ENCODE data around the gene PLA2G1B.

DNA sequence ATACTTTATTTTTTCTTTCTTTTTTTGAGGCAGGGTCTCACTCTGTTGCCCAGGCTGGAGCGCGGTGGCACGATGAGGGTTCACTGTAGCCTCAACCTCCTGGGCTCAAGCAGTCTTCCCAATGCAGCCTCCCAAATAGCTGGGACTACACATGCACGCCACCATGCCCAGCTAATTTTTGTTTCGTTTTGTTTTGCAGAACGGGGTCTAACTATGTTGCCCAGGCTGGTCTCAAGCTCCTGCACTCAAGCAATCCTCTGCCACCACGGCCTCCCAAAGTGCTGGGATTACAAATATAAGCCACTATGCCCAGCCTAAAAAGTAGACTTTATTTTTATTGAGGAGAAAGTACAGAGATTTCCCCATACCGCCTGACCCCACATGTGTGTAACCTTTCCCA lies 46.1 kb upstream of the PLA2G1B start:
- TF ChIP-seq, protein P1, sequence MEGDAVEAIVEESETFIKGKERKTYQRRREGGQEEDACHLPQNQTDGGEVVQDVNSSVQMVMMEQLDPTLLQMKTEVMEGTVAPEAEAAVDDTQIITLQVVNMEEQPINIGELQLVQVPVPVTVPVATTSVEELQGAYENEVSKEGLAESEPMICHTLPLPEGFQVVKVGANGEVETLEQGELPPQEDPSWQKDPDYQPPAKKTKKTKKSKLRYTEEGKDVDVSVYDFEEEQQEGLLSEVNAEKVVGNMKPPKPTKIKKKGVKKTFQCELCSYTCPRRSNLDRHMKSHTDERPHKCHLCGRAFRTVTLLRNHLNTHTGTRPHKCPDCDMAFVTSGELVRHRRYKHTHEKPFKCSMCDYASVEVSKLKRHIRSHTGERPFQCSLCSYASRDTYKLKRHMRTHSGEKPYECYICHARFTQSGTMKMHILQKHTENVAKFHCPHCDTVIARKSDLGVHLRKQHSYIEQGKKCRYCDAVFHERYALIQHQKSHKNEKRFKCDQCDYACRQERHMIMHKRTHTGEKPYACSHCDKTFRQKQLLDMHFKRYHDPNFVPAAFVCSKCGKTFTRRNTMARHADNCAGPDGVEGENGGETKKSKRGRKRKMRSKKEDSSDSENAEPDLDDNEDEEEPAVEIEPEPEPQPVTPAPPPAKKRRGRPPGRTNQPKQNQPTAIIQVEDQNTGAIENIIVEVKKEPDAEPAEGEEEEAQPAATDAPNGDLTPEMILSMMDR (IDR thresholded peaks at IDR 0.05) = no peak
- TF ChIP-seq POLR2A (IDR thresholded peaks at IDR 0.05) = no peak

All from heart left ventricle (tissue), 13 donors.